ENCODE data around the gene ERC1. TPM values are rescaled to one million over a fixed set of nuclear protein-coding genes. Genes with fewer than 3 reads are reported as not detected.

ERC1 gene
- total and polyA plus RNA-seq, 2 of the 4 experiments (the other 2 are of a cell fraction): 11.6 to 25.6 TPM

- TF ChIP-seq RAD21 (IDR thresholded peaks at IDR 0.05; ENCODE audit: low read length) (no peak), RCOR1 (IDR thresholded peaks at IDR 0.05; ENCODE audit: insufficient replicate concordance, low read length) (no peak), MAZ (IDR thresholded peaks at IDR 0.05; ENCODE audit: borderline replicate concordance, low read depth, low read length) (no peak), CHD1 (IDR thresholded peaks at IDR 0.05; ENCODE audit: low read depth, low read length) (no peak), BHLHE40 (IDR thresholded peaks at IDR 0.05; ENCODE audit: low read depth, low read length) (no peak), FOS (IDR thresholded peaks at IDR 0.05; ENCODE audit: low read depth, low read length) (no peak), ELK1 (IDR thresholded peaks at IDR 0.05; ENCODE audit: borderline replicate concordance, low read depth, low read length) (no peak), NFE2L2 (IDR thresholded peaks at IDR 0.05; ENCODE audit: low read depth, low read length) (no peak), RFX5 (IDR thresholded peaks at IDR 0.05; ENCODE audit: low read depth, low read length) (no peak), CTCF (conservative IDR thresholded peaks at IDR 0.05; ENCODE audit: low read depth, low read length) (no peak)
- WGBS, 2 experiments (ENCODE audit: extremely low coverage in 2 of 2, insufficient read length in 1 of 2): no CpG with 5 or more reads among the region's 3 CpGs
- DNase-seq: peak; percentile 43
- ATAC-seq (ENCODE audit: low read depth): peak; percentile 56
- H3K56ac ChIP-seq (ENCODE audit: extremely low read depth, insufficient read depth, low read length): no peak overlapping the region
- H2AFZ ChIP-seq (replicated peaks; ENCODE audit: low read length, poor library complexity): no peak overlapping the region
- no peak overlapping the region for H3K18ac ChIP-seq (ENCODE audit: low read depth, low read length)
- ChIA-PET CTCF (interaction anchor here (0.7 kb wide), 1 partner anchor 1213 kb away, joined by 4 read pairs; no protein-coding TSS in a partner anchor), POLR2A (ENCODE audit: unreplicated experiment) (interaction anchor here (0.6 kb wide), 1 partner anchor 10 kb away, joined by 3 read pairs; no protein-coding TSS in a partner anchor)
- H3K27ac ChIP-seq (ENCODE audit: insufficient read depth, low read length): no peak overlapping the region
- BruUV-seq (replicated peaks): no TSS peak
- H3K14ac ChIP-seq (replicated peaks; ENCODE audit: low read depth, low read length): no peak overlapping the region
- H3K79me1 ChIP-seq (ENCODE audit: low read depth in 1 of 2, low read length in 2 of 2): no peaks in the 10 kb centered on the region
- H2BK15ac ChIP-seq (ENCODE audit: low read depth, low read length): no peak overlapping the region
- H3K36me3 ChIP-seq (ENCODE audit: control insufficient read depth, insufficient read depth, low read length): no peaks in the 10 kb centered on the region; the same call in 1 of the 2 replicates
- no peak overlapping the region for H4K91ac ChIP-seq (ENCODE audit: insufficient read depth, low read depth, low read length)
- intact Hi-C loops (cut with micrococcal nuclease): no loop called here
- no peak overlapping the region for H2BK5ac ChIP-seq (ENCODE audit: low read depth, low read length, poor library complexity, severe bottlenecking)
- H3K4me1 ChIP-seq (ENCODE audit: control insufficient read depth, insufficient read depth, low read length): no peaks in the 10 kb centered on the region
- dilution Hi-C loops (cut with HindIII; ENCODE audit: low sequenced_read_pairs, unreplicated experiment): no loop called here
- H2BK120ac ChIP-seq (ENCODE audit: low read depth, low read length): no peak overlapping the region
- no peaks in the 10 kb centered on the region for H4K20me1 ChIP-seq (ENCODE audit: insufficient read depth, low read length)
- no peak overlapping the region for H3K4me2 ChIP-seq (ENCODE audit: low read depth, low read length)
- no peak overlapping the region for H3K23ac ChIP-seq (ENCODE audit: low read depth, low read length)
- no peak overlapping the region for H2BK20ac ChIP-seq (ENCODE audit: low read depth, low read length)
- H3K9ac ChIP-seq (ENCODE audit: low read depth, low read length): no peak overlapping the region
- no peaks in the 10 kb centered on the region for H3K9me3 ChIP-seq (ENCODE audit: control insufficient read depth, insufficient read depth, low read length)
- H3K9me1 ChIP-seq (ENCODE audit: insufficient read depth, low read length): 0 out of 2 replicates have a peak, but pooled peaks cover 2% of the 10 kb centered on the region
- H3K4ac ChIP-seq (ENCODE audit: low read depth, low read length): no peak overlapping the region
- no peak overlapping the region for H4K8ac ChIP-seq (ENCODE audit: low read depth in 2 of 2, low read length in 2 of 2)
- H3K27me3 ChIP-seq (ENCODE audit: control insufficient read depth, insufficient read depth, low read length): no peaks in the 10 kb centered on the region
- in situ Hi-C loops (cut with MboI; ENCODE audit: low sequenced_read_pairs): no loop called here
- H4K5ac ChIP-seq (ENCODE audit: low read depth, low read length): no peak overlapping the region
- H3K4me3 ChIP-seq (ENCODE audit: insufficient read depth, low read depth, low read length): no peak overlapping the region
- H2AK9ac ChIP-seq (replicated peaks; ENCODE audit: low read depth, low read length, poor library complexity): no peak overlapping the region
- H2AK5ac ChIP-seq (ENCODE audit: low read depth, low read length): no peak overlapping the region
These were observed 306.2 kb downstream of the ERC1 start for GRCh38 chr12:1297206-1297605.
